AG04449 (cell line): Measurements from ENCODE around the gene CD83.

Experiments used
- CTCF ChIA-PET: fragments of 350-600 bp; formaldehyde crosslinking; extraction: SDS; loops from one replicate; lab custom pipeline; 2021; ENCODE audit warnings: antibody characterized with exemption; lab: Yijun Ruan, JAX
- POLR2A ChIA-PET: fragments of 400-600, 350-600 bp; formaldehyde crosslinking; extraction: SDS; loops from one replicate; lab custom pipeline; 2020; ENCODE audit warnings: antibody characterized with exemption, inconsistent platforms; lab: Yijun Ruan, JAX
- DNase-seq: peaks from one replicate; pipeline ENCODE4 v3.0.0-alpha.2; 2010; ENCODE audit warnings: low read depth, low spot score
- H3K4me3 ChIP-seq: 2 replicates; pipeline ENCODE4 v1.5.1; 2011; ENCODE audit warnings: low read depth, mild to moderate bottlenecking, control low read depth, low read length
- CTCF ChIP-seq: IDR thresholded peaks from one replicate; pipeline ENCODE4 v1.5.1; 2011; ENCODE audit warnings: mild to moderate bottlenecking, moderate library complexity, low read length, control low read depth, inconsistent platforms; ENCODE audit not compliant: insufficient read depth; ENCODE audit errors: missing control alignments

Gene CD83

GRCh38 chr6:14135893-14136539, 18.4 kb downstream of the CD83 start:
- ChIA-PET CTCF (interaction anchor here (2.2 to 4.7 kb wide), 2 partner anchors 8 to 227 kb away, joined by 9 to 38 read pairs; no protein-coding TSS in a partner anchor), POLR2A (no interaction called here)
- no peak for DNase-seq
- H3K4me3 ChIP-seq: no peak overlapping the region
- no peak for TF ChIP-seq CTCF

GRCh38 chr6:14138701-14139215, 21.2 kb downstream of the CD83 start:
- H3K4me3 ChIP-seq: no peak overlapping the region
- POLR2A ChIA-PET: no interaction called here
- TF ChIP-seq CTCF: no peak
- DNase-seq: no peak
- CTCF ChIA-PET: interaction anchor here (2.1 to 10.2 kb wide), 3 partner anchors 11 to 230 kb away, joined by 10 to 110 read pairs (median 16); no protein-coding TSS in a partner anchor

GRCh38 chr6:14141351-14142062, 23.9 kb downstream of the CD83 start:
- no peak for DNase-seq
- ChIA-PET CTCF (interaction anchor here (2.9 to 10.2 kb wide), 4 partner anchors 15 to 233 kb away, joined by 11 to 134 read pairs (median 63); no protein-coding TSS in a partner anchor), POLR2A (no interaction called here)
- no peak overlapping the region for H3K4me3 ChIP-seq
- TF ChIP-seq CTCF: no peak

- no peak for TF ChIP-seq CTCF
- H3K4me3 ChIP-seq: no peak overlapping the region
- CTCF ChIA-PET: interaction anchor here (0.7 to 10.2 kb wide), 5 partner anchors 8 to 233 kb away, joined by 3 to 134 read pairs (median 38); no protein-coding TSS in a partner anchor
- no peak for DNase-seq
- POLR2A ChIA-PET: no interaction called here
Measured at GRCh38 chr6:14142063-14142450, 24.5 kb downstream of the CD83 start.

- no peak for DNase-seq
- H3K4me3 ChIP-seq: no peak overlapping the region
- ChIA-PET CTCF (interaction anchor here (0.7 to 10.2 kb wide), 7 partner anchors 9 to 234 kb away, joined by 3 to 134 read pairs (median 11); no protein-coding TSS in a partner anchor), POLR2A (no interaction called here)
- no peak for TF ChIP-seq CTCF
Measured at GRCh38 chr6:14142511-14143223, 25.1 kb downstream of the CD83 start.
